NCI-H1092 (cell line): Measurements from ENCODE around the gene DNAJB4.
"Not testable (repeated sequence)": the region's sequence is repeated elsewhere in the genome, so short reads cannot be mapped to it uniquely, and the experiment has no call there.

ENCODE experiments used
- DNase-seq: peaks from one replicate; lab custom pipeline; 2025; lab: John Stamatoyannopoulos, UW

The DNAJB4 gene

DNA sequence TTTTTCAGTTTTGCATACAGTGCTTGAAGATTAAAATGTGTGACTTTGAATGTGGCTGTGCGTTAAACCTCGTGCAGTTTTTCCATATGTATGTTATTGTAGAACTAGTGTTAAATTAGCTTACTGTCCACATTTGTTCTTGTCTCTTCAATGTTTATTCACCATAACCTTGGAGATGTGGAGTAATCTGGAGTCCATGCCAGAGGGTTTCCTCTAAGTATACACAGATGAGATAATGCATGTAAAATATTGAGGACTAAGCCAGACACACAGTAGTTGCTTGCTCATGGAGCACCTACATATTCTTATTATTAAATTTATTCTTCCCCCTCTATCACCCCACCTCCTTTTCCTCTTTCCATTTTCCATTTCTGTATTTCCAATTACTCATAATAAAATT is 33.3 kb downstream of the DNAJB4 start:
- no peak for DNase-seq

DNA sequence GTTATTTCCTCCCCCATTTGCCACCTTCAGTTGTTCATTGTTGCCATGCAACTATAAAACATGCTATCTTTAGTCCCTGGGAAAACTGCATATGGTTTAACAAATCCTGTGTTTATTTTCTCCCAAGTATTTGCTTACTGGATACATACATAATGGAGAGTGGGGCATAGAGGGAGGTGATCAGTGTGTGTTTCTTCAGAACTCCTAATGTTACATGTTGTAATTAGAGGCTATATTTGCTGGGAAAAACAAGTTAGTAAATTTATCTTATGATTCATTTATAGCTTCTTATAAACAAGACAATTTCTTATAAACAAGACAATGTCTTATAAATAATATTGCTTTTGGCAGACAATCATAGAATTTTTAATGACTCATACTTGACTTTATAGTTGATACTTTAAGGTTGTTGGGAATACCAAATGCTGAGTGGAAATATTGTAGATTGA is 33.8 kb downstream of the DNAJB4 start:
- DNase-seq: peak; percentile 15

DNA sequence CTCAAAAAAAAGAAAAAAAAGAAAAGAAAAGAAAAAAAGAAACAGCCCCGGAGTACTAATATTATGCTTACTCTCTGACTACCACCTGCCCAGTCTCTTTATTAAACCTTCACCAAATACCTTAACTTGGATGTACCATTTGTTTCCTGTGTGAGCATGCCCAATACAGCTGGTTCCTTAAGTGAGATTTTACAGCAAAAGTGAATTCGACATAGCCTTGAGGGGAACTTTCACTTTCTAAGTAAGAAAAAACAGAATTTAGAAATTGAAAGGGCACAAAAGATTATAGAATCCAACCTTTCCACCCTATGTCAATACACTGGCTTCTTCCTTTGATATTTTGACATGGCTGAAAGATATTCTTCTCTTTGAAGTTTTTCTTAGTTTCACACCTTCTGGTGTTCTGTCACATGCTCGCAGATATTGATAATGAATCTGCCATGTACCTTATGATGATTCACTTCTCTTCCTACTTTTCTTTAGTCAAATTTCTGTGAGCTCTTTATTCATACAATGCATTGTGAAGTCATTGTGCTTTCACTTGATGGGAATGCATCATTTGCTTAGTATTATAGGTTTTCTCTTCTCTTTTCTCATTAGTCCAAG is 35.8 kb downstream of the DNAJB4 start:
- DNase-seq: no peak

DNA sequence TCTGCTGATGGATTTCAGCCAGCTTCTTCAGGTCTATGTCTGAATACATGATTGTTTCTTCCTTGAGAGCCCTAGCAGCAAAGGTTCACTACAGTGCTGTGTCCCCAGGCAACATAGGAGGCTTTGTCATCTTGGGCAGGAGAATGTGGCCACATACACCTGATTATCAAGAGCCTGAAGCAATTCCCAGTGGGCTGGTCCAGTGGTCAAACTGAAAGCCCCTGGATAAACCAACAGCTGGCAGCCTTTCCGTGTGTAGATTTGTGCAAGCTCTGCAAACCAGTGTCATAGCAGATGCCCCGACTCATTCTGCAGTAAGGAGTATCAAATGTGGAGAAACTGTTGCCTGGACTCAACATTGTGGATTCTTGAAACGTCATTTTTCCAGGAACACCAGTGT is 38.7 kb downstream of the DNAJB4 start:
- no peak for DNase-seq

DNA sequence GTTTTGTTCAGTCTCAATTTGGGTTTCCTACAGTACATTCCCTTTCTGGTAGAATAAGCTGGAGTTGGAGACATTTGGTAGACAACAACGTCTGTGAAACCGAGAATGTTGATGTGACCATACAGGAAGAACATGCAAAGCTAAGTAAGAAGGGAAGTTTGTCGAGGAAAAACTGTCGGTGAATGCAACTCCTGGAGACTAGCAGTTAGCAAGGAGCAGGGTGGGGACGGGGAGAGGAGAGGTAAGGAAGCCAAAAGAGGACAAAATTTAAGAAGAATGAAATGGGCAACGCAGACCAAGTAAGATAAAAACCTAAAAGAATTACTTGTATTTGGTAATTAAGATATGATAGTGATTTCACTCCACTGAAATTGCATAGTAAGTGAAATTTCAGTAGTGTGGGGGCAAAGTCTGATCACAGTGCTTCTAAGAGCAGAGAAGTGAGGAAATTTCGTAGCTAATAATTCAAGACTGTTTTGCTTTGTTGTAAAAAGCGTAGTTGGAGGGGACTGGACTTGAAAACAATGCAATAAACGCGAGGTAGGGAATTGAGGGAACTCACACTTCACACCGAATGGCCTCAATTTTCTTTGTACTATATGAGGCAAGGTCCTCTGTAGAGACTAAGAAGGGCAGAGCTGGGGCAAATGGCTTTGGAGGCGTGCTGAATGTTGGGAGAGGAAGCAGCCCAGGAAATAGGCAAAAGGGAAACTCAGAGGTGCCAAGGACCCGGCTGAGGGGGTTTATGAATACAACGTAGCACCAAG is 40.2 kb downstream of the DNAJB4 start:
- DNase-seq: no peak

DNA sequence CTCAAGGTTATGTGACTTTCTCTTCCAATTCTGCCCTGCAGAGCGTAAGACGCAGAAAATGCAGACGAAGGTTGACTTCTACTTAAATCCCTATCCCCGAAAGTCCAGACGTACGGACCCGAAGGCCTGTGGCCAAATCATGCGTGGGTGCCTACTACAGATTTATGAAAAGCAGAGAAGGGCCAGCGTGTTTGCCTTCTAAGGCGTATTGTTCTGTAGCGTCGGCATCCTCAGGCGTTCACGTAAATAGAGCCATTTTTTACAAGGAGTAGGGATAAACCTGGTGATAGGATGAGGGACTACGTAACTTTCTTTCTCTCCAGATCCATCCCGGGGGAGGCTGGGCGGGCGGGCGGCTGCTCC is 40.8 kb downstream of the DNAJB4 start:
- no peak for DNase-seq

DNA sequence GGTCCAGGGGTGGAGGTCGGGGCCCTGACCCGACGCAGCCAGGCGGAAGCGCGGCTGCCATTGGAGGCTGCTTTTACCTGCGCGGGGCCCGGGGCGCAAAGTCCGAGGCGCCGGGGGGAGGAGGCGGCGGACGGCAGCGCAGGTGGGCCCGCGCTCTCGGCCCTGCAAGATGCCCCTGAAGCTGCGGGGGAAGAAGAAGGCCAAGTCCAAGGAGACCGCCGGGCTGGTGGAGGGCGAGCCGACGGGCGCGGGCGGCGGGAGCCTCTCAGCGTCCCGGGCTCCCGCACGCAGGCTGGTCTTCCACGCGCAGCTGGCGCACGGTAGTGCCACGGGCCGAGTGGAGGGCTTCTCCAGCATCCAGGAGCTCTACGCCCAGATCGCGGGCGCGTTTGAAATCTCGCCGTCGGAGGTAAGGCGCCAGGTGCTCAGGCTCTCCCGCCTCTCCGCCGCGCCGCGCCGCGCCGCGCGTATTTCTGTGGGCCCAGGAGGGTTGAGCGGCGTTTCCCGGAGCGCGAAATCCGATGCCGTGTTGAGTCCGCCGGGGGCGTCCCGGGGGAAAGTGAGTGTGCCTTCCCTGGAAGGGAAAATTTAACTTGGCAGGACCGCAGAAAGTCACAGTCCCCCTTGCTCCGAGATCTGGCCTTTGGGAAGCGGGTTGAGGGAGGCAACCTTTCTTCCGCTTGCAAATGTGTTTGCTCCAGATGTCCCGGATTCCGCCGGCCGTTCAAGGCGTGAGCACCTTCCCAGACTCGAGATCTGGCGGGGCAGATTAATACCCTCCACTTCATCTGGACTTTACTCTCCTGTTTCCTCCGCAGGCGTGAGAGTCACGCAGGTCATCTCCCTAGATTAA is 41.4 kb downstream of the DNAJB4 start, which contains the start of gene GIPC2:
GIPC2 (plus strand) TSS at position 41 of the 853 bp plus-strand sequence; CDS start at position 170, 129 bp downstream.
- DNase-seq: no peak

DNA sequence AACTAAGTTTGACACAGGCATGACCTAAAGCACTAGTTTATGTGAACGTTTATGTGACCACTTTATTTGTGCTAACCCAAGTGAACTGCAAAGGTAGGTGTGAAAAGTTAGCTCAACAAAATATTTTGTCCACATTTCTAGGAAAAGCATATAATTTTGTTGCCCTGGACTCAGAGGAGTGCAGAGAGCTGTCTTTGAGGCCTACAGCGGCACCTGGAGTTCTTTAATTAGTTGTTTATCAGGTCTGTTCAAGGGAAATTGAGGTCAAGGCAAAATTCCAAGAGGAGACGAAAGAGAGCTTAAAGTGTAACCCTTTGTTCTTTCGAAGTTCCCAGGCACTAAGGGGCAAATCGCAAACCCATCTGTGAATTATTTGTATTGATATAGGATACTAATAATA is 42.4 kb downstream of the DNAJB4 start:
- no peak for DNase-seq

DNA sequence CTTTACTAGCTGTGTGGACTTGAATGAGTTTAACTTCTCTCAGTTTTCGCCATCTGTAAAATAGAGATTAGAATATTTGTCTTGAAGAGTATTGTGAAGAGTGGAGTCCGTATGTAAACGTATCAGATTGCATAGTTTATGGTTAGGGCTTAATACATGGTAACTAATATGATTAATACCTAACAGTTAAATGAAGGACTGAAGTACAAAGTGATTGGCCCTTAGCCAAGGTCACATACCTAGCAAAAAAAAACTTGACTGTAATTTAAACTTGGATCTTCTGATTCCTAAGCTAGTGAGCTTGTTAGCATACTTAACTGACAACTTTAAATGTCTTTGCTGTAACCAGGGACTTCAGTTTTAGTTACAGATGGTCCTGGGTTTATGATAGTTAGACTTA is 42.9 kb downstream of the DNAJB4 start:
- DNase-seq: no peak

DNA sequence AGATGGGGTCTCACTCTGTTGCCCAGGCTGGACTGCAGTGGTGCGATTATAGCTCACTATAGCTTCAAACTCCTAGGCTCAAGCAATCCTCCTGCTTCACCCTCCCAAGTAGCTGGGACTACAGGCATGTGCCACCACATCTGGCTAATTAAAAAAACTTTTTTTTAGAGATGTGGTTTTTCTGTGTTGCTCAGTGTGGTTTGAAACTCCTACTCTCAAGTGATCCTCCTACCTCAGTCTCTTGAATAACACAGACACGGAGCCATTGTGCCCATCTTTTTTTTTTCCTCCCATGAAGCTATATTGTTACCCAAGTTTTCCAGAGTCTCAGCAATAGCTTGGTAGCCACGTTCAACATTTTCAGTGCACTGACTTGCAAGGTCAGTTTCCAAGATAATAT is 43.7 kb downstream of the DNAJB4 start:
- no peak for DNase-seq

DNA sequence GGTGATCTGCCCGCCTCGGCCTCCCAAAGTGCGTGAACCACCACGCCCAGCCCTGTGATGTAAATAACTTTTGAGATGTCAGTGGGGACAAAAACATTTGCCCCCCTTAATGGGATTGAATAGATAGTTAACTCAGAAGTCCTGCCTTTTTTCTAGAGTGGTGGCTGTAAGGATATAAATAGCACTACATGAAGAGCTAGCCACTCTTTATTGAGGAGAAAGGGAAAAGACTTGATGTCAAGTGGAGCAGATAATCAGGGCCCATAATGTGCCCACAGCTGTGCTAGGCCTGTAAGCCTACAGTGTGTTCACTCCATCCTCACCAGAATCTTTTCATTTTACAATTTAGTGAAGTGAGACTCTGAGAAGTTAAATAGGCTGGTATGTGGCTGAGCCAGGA is 44.7 kb downstream of the DNAJB4 start:
- DNase-seq: no peak

DNA sequence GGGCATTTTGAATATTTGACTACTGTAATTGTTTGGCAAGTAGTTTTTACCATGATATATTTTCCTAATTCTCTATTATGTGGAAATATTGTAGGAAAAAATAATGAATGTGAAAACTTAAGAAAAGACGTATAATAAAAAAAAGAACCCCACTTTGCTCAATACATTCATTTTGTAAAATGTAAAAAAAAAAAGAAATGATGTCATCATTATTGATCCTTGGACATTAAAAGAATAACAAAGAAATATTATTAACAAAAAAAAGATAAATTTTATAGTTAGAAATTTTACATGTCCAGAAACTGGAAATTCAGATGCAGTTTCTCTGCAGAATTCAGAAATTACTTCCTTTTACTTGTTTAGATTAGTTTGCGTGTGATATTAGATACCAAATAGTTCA is 46.3 kb downstream of the DNAJB4 start:
- no peak for DNase-seq

DNA sequence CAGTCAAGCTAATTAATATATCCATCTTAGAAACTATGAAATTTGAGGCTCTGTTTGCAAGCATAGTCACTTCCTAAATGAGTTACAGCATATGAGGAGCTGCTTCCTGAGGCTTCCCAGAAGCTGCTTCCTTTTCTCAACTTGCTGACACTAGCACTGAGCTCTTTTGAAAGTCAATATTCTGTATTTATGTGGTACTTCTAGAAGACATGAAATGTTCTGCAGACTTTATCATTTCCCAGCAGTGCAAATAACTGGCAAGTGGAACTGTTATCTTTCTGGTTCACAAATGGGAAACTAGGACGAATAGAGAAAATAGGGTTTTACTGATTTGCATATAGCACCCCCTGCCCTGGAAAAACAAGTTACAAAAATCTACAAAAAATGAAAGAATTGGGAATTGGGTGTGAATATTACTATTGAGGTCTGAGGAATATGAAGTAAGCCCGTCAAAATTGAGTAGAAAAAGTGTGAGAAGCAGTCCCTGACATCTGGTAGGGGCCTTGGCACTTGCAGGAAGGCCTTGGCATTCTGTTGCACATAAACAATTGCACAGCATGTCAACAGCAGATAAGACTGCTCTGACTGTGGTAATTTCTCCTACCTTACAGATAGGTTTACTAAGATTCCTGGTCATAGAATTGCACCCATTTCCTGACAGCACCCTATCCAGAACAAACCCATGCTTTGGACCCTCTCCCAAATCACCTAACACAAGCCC is 48.1 kb downstream of the DNAJB4 start:
- DNase-seq: no peak

DNA sequence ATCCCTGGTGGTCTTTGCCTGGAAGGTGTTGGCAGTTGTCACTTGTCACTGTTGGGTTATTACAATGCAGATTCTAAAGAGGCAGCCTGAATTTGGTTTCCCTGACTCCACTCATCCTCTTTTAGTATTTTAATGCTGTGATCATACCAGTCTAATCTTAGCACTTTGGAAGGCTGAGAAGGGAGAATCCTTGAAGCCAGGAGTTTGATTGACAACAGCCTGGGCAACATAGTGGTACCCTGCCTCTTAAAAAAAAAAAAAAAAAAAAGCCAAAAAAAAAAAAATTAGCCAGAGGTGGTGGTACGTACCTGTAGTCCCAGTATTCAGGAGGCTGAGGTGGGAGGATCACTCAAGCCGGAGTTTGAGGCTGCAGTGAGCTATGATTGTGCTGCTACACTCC is 48.8 kb downstream of the DNAJB4 start:
- DNase-seq: no peak

DNA sequence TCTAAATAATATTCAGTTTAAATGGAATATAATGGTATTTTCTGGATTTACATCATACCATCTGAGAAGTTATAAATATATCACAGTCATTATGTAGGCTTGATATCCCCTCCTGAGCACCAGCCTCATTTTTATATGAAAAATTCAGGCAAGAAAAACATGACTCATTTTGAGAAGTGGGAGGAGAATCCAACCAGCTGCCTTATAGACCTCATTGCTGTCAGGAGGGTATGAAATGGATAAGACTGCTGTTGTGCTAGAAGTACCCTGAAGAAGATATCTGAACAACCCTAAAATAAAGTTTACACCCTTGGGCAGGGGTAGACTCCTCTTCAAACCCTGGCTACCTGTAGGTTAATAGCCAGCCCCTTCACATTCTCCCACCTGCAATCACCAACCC is 49.8 kb downstream of the DNAJB4 start:
- DNase-seq: no peak

DNA sequence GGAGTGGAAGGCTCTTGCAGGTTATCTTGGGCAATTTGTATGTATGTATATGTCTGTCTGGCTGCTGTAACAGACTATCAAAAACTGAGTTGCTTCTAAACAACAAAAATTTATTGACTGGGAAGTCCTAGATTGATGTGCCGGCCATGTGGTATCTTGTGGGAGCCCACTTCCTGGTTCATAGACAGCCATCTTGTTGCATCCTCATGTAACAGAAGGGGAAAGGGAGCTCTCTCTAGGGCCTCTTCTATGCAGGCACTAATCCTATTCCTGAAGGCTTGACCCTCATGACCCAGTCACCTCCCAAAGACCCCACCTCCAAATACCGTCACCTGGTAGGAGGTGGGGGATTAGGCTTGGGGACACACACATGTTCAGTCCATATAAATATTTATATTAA is 50.2 kb downstream of the DNAJB4 start:
- no peak for DNase-seq

DNA sequence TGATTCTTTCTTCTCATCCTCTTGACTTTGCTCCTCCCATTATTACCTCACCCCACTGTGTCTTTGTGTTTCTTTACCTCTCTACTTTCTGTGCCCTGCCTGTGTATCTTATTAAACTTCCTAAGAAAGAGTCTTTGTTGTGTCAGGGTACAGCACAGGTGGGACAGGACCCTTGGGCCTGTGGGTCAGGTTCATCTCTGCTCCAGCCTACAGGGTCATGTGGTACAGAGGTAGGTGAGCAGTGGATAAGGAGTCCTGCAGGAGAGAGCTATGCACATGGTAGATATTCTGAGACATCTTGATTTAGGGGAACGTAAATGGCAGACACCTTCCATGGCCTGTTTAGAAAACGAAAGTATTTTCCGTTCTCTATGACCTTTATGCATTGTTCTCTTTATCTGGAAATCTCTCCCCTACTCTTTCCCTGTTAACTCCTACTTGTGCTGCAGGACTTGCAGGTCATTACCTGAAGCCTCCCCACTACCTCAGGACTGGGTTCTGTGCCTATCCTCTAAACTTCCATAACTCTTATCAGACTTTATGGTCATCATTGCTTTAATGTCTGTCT is 50.9 kb downstream of the DNAJB4 start:
- DNase-seq: no peak

DNA sequence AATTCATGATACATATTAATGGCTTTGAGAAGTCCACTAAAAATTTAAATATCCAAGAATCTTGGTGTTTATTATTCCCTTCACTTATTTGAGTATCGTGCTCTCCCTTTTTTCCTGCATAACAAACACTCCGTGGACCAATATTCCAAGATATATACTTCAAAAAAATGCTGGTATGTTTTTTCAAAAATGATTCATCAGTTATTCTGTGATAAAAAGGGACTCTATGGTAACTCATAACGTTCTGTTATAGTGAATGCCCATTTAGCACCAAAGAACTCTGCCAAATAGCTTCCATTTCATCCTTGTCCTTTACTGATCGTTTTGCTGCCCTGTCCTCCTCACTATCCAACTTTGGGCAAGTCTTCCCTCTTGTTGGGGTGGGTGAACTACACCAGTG is 53.9 kb downstream of the DNAJB4 start:
- DNase-seq: no peak

DNA sequence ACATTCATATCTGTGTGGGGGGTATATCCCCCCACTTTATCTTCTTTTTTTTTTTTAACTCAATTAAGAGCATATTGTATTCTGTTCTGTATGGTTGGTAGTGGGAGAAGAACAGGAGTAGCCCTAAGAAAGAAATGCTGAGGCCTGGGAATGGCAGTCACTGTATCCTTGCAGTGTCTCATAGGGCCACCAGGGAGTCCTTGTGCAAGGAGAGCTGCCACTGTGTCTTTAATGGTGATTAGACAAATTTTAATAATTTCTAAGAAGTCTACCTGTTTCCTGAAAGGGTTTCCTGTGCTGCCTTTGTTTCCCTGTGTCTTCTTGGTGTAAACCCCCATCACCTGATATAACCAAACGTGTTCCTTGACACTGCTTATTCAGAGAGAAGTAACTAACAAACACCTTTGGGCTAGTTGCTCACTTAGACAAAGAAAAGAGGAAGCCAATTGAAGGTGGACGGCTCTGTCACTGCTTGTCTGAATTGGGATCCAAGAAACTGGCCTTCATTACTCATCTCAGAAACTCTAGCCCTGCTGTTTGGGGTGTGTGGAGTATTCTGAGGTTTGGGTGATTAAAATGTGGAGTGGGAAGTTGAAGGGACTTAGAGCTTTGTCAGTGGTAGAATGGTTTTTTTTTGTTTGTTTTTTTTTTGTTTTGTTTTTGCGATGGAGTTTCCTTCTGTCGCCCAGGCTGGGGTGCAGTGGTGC is 56.3 kb downstream of the DNAJB4 start:
- no peak for DNase-seq

DNA sequence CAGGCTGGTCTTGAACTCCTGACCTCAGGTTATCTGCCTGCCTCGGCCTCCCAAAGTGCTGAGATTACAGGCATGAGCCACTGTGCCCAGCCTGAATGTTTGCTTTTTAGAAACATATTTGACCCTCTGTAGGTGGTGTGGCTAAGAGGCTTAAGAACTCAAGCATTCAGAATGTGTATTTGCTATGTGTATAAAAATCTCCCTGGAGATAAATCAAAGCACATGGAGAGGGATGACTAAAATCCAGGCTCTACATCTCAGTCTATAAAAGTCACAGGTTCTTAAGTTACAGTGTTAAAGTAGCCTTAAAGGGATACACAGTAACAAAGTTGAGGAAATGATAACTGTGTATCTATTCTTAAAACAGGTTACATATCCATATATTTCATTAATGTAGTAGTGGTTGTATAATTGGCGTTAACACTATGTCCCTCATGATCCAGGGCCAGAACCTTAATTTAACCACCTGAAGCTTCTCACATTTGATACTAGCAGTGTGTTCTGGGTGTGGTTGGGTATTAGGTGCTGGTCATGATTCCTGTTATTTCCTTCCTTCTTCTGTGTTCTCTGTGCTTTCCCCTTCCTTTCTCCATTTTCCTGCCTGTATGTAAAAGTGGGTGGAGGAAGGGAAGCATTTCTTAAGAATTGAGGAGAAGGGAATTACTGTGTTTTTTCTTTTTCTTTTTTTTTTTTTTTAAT is 57.2 kb downstream of the DNAJB4 start:
- DNase-seq: no peak

DNA sequence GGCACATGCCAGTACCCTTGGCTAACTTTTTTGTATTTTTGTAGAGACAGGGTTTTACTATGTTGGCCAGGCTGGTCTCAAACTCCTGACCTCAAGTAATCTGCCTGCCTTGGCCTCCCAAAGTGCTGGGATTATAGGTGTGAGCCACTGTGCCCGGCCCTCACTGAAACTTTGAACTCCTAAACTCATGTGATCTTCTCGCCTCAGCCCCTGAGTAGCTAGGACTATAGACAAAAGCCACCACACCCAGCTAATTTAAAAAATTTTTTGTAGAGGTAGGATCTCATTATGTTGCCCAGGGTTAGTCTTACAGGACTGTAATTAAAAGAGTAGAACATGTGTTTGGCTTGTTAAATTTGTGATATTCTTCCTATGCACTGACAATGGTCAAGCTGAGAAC is 60.1 kb downstream of the DNAJB4 start:
- not testable (repeated sequence) for DNase-seq
